WTC11 (cell line): ENCODE data around the gene SPACA9. TPM values are rescaled to one million over a fixed set of nuclear protein-coding genes. Genes with fewer than 3 reads are reported as not detected.

Experiments
- ATAC-seq: fragments of 200-7000 bp; cut with Tn5 transposase; 2 replicates; pipeline ENCODE4 v1.10.0; 2021; ENCODE audit warnings: mild to moderate bottlenecking, moderate library complexity
- CTCF ChIA-PET: fragments of 300-600 bp; sonication (Branson Sonifier 250); formaldehyde crosslinking; loops from one replicate; lab custom pipeline; 2021; ENCODE audit warnings: antibody characterized with exemption; lab: Charles Lee
- POLR2A ChIA-PET: fragments of 350-600 bp; sonication (Branson Sonifier 250); formaldehyde crosslinking; loops from one replicate; lab custom pipeline; 2021; ENCODE audit warnings: antibody characterized with exemption; lab: Charles Lee
- DNase-seq: peaks from one replicate; pipeline ENCODE4 v3.0.0; 2021; ENCODE audit warnings: low spot score
- H3K27ac Mint-ChIP-seq: 2 replicates; pipeline ENCODE4 v1.8.0; 2021; ENCODE audit warnings: mixed read lengths
- H3K27me3 Mint-ChIP-seq: 2 replicates; pipeline ENCODE4 v1.8.0; 2021; ENCODE audit warnings: low read depth, mild to moderate bottlenecking, moderate library complexity, mixed read lengths
- H3K36me3 Mint-ChIP-seq: 2 replicates; pipeline ENCODE4 v1.8.0; 2021; ENCODE audit warnings: mixed read lengths
- H3K4me1 Mint-ChIP-seq: 2 replicates; pipeline ENCODE4 v1.8.0; 2022; ENCODE audit warnings: mixed read lengths
- H3K4me3 Mint-ChIP-seq: 2 replicates; pipeline ENCODE4 v1.8.0; 2021; ENCODE audit warnings: mild to moderate bottlenecking, moderate library complexity, mixed read lengths
- H3K9me3 Mint-ChIP-seq: 2 replicates; pipeline ENCODE4 v1.8.0; 2021; ENCODE audit warnings: mixed read lengths
- ATF2 ChIP-seq: sonication (generic); formaldehyde crosslinking; IDR thresholded peaks from 2 replicates; pipeline ENCODE4 v1.8.1; 2022; ENCODE audit warnings: low read depth, missing genetic modification reagents, borderline replicate concordance
- ELF4 ChIP-seq: sonication (generic); formaldehyde crosslinking; IDR thresholded peaks from 2 replicates; pipeline ENCODE4 v1.8.1; 2022; ENCODE audit warnings: low read depth, mild to moderate bottlenecking, moderate library complexity, missing genetic modification reagents
- ESRRA ChIP-seq: sonication (generic); formaldehyde crosslinking; IDR thresholded peaks from 2 replicates; pipeline ENCODE4 v1.8.1; 2022; ENCODE audit warnings: mild to moderate bottlenecking, missing genetic modification reagents, borderline replicate concordance
- FOXK1 ChIP-seq: sonication (generic); formaldehyde crosslinking; IDR thresholded peaks from 2 replicates; pipeline ENCODE4 v1.8.0; 2022; ENCODE audit warnings: mild to moderate bottlenecking, moderate library complexity, missing genetic modification reagents
- GABPB1 ChIP-seq: sonication (generic); formaldehyde crosslinking; IDR thresholded peaks from 2 replicates; pipeline ENCODE4 v1.8.1; 2023; ENCODE audit warnings: mild to moderate bottlenecking, missing genetic modification reagents
- GTF2I ChIP-seq: fragments of 250-450 bp; sonication (Bioruptor Pico); conservative IDR thresholded peaks from 2 replicates; pipeline ENCODE4 v1.4.0; 2021; ENCODE audit warnings: mild to moderate bottlenecking
- HMGA2 ChIP-seq: fragments of 250-450 bp; sonication (Bioruptor Pico); IDR thresholded peaks from 2 replicates; pipeline ENCODE4 v1.4.0; 2021; ENCODE audit warnings: mild to moderate bottlenecking, moderate library complexity
- JUN ChIP-seq: sonication (generic); formaldehyde crosslinking; IDR thresholded peaks from 2 replicates; pipeline ENCODE4 v1.8.0; 2023; ENCODE audit warnings: mild to moderate bottlenecking, missing genetic modification reagents
- OVOL2 ChIP-seq: fragments of 250-450 bp; sonication (Bioruptor Pico); IDR thresholded peaks from 2 replicates; pipeline ENCODE4 v1.9.0; 2021; ENCODE audit warnings: mild to moderate bottlenecking, borderline replicate concordance
- PRRX2 ChIP-seq: fragments of 250-450 bp; sonication (Bioruptor Pico); IDR thresholded peaks from 2 replicates; pipeline ENCODE4 v1.8.0; 2021; ENCODE audit warnings: mild to moderate bottlenecking
- SMAD3 ChIP-seq: sonication (generic); formaldehyde crosslinking; IDR thresholded peaks from 2 replicates; pipeline ENCODE4 v1.8.0; 2022; ENCODE audit warnings: missing genetic modification reagents, mild to moderate bottlenecking, borderline replicate concordance
- TEAD4 ChIP-seq: sonication (generic); formaldehyde crosslinking; IDR thresholded peaks from 2 replicates; pipeline ENCODE4 v1.8.0; 2022; ENCODE audit warnings: mild to moderate bottlenecking, missing genetic modification reagents
- ZMAT4 ChIP-seq: fragments of 250-450 bp; sonication (Bioruptor Pico); IDR thresholded peaks from 2 replicates; pipeline ENCODE4 v1.9.0; 2021; ENCODE audit warnings: mild to moderate bottlenecking
- ZNF219 ChIP-seq: sonication (generic); formaldehyde crosslinking; IDR thresholded peaks from 2 replicates; pipeline ENCODE4 v1.8.0; 2023; ENCODE audit warnings: missing genetic modification reagents, mild to moderate bottlenecking, borderline replicate concordance
- ZNF232 ChIP-seq: sonication (generic); formaldehyde crosslinking; IDR thresholded peaks from 2 replicates; pipeline ENCODE4 v1.8.0; 2022; ENCODE audit warnings: mild to moderate bottlenecking, missing genetic modification reagents
- ZNF317 ChIP-seq: sonication (generic); formaldehyde crosslinking; IDR thresholded peaks from 2 replicates; pipeline ENCODE4 v1.8.1; 2023; ENCODE audit warnings: low read depth, mild to moderate bottlenecking, moderate library complexity, missing genetic modification reagents, borderline replicate concordance
- ZNF396 ChIP-seq: fragments of 250-450 bp; sonication (Bioruptor Pico); IDR thresholded peaks from 2 replicates; pipeline ENCODE4 v1.8.0; 2021; ENCODE audit warnings: mild to moderate bottlenecking, moderate library complexity, borderline replicate concordance
- ZNF423 ChIP-seq: fragments of 250-450 bp; sonication (Bioruptor Pico); IDR thresholded peaks from 2 replicates; pipeline ENCODE4 v2.1.2; 2022; ENCODE audit warnings: mild to moderate bottlenecking, moderate library complexity
- total RNA-seq: library from RNA; stranded (reverse); gene quantifications from 3 replicates; pipeline ENCODE4 v1.2.3, GENCODE V29; 2021
- TF ChIP-seq, protein P1 (sequence below): sonication (generic); formaldehyde crosslinking; IDR thresholded peaks from 2 replicates; pipeline ENCODE4 v1.8.1; 2023; ENCODE audit warnings: mild to moderate bottlenecking, moderate library complexity, missing genetic modification reagents
- TF ChIP-seq, protein P2 (sequence below): sonication (generic); formaldehyde crosslinking; IDR thresholded peaks from 2 replicates; pipeline ENCODE4 v1.8.1; 2023; ENCODE audit warnings: mild to moderate bottlenecking, missing genetic modification reagents, moderate library complexity
- TF ChIP-seq, protein P3 (sequence below): sonication (generic); formaldehyde crosslinking; IDR thresholded peaks from 2 replicates; pipeline ENCODE4 v1.8.1; 2022; ENCODE audit warnings: mild to moderate bottlenecking, moderate library complexity, missing genetic modification reagents
- TF ChIP-seq, protein P4 (sequence below): sonication (generic); formaldehyde crosslinking; IDR thresholded peaks from 2 replicates; pipeline ENCODE4 v1.8.0; 2023; ENCODE audit warnings: missing genetic modification reagents

Gene SPACA9
- total RNA-seq, 1 experiment from 2014 or later, result 0.48 TPM

DNA sequence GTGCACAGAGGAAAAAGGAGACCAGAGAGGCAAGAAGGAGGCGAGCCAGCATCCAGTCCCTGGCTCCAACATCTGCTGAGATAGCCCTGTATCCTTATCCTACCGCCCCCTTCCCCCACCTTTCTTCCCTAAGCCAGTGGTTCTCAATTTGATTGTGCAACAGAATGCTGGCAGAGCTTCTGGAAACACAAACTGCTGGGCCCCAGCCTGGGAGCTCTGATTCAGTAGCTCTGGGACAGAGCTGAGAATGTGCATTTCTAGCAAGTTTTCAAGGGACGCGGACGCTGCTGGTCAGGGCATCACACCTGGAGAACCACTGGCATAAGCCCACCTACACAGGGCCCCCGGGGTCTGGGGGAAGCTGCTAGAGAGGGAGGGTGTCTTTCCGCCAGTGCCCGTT is 21.7 kb upstream of the SPACA9 start (continued):
- TF ChIP-seq ZNF423 (CRISPR knock-in tag), result no peak
- TF ChIP-seq GABPB1 (CRISPR knock-in tag), result no peak
- TF ChIP-seq, protein P1, sequence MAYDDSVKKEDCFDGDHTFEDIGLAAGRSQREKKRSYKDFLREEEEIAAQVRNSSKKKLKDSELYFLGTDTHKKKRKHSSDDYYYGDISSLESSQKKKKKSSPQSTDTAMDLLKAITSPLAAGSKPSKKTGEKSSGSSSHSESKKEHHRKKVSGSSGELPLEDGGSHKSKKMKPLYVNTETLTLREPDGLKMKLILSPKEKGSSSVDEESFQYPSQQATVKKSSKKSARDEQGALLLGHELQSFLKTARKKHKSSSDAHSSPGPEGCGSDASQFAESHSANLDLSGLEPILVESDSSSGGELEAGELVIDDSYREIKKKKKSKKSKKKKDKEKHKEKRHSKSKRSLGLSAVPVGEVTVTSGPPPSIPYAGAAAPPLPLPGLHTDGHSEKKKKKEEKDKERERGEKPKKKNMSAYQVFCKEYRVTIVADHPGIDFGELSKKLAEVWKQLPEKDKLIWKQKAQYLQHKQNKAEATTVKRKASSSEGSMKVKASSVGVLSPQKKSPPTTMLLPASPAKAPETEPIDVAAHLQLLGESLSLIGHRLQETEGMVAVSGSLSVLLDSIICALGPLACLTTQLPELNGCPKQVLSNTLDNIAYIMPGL (CRISPR knock-in tag), result no peak
- TF ChIP-seq, protein P2, sequence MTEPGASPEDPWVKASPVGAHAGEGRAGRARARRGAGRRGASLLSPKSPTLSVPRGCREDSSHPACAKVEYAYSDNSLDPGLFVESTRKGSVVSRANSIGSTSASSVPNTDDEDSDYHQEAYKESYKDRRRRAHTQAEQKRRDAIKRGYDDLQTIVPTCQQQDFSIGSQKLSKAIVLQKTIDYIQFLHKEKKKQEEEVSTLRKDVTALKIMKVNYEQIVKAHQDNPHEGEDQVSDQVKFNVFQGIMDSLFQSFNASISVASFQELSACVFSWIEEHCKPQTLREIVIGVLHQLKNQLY, result no peak
- TF ChIP-seq, protein P3, sequence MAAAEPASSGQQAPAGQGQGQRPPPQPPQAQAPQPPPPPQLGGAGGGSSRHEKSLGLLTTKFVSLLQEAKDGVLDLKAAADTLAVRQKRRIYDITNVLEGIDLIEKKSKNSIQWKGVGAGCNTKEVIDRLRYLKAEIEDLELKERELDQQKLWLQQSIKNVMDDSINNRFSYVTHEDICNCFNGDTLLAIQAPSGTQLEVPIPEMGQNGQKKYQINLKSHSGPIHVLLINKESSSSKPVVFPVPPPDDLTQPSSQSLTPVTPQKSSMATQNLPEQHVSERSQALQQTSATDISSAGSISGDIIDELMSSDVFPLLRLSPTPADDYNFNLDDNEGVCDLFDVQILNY, result no peak
- no peak for TF ChIP-seq ZNF317 (CRISPR knock-in tag)
- TF ChIP-seq ELF4 (CRISPR knock-in tag), result no peak
- no peak for TF ChIP-seq ATF2
- TF ChIP-seq, protein P4, sequence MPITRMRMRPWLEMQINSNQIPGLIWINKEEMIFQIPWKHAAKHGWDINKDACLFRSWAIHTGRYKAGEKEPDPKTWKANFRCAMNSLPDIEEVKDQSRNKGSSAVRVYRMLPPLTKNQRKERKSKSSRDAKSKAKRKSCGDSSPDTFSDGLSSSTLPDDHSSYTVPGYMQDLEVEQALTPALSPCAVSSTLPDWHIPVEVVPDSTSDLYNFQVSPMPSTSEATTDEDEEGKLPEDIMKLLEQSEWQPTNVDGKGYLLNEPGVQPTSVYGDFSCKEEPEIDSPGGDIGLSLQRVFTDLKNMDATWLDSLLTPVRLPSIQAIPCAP (CRISPR knock-in tag), result no peak
- TF ChIP-seq FOXK1 (CRISPR knock-in tag), result no peak
- no peak for TF ChIP-seq GTF2I (CRISPR knock-in tag)
- TF ChIP-seq PRRX2, result no peak
- no peak for TF ChIP-seq OVOL2 (CRISPR knock-in tag)
- TF ChIP-seq JUN (CRISPR knock-in tag), result no peak

- peak; percentile 94 for TF ChIP-seq ZNF423 (CRISPR knock-in tag)
- TF ChIP-seq ZNF232 (CRISPR knock-in tag), result no peak
- no peaks in the 10 kb centered on the region for H3K9me3 Mint-ChIP-seq
- H3K4me1 Mint-ChIP-seq, result peaks cover 14% of the 10 kb centered on the region
- peak; percentile 30 for DNase-seq
- no peaks in the 10 kb centered on the region for H3K36me3 Mint-ChIP-seq
- H3K27ac Mint-ChIP-seq, result no peak overlapping the region
- CTCF ChIA-PET, result interaction anchor here (0.6 to 3.3 kb wide), 6 partner anchors 9 to 400 kb away, joined by 3 to 14 read pairs (median 3); no protein-coding TSS in a partner anchor
- no peaks in the 10 kb centered on the region; the same call in 1 of the 2 replicates for H3K27me3 Mint-ChIP-seq
- ATAC-seq, result no peak
- POLR2A ChIA-PET, result no interaction called here
- H3K4me3 Mint-ChIP-seq, result no peak overlapping the region
Measured at GRCh38 chr9:132857616-132858342, 20.9 kb upstream of the SPACA9 start.

DNA sequence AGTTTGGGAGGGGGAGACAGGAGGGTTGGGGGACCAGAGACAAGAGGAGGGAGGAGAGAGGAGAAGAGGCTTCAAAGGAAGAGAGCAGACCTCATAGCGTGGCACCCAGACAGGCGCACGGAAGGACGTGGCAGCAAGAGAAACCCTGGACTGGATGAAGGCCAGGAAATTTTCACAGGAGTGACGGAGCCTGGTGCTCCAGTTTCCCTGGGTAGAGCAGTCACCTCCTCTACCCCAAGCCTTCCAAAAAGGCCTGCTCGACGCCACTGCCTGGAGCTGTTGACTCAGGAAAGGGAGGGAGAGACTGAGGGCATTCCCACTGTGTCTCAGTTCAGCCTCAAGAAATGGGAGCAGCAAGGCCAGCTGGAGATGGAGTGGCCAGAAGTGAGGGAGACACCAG is 19.9 kb upstream of the SPACA9 start:
- H3K27ac Mint-ChIP-seq, result no peak overlapping the region
- POLR2A ChIA-PET, result no interaction called here
- TF ChIP-seq ESRRA (no peak), ZNF396 (CRISPR knock-in tag) (no peak), JUN (CRISPR knock-in tag) (no peak), TEAD4 (no peak), HMGA2 (no peak), ZNF423 (CRISPR knock-in tag) (no peak), ATF2 (no peak), ELF4 (CRISPR knock-in tag) (no peak), ZMAT4 (CRISPR knock-in tag) (no peak), SMAD3 (no peak), ZNF219 (CRISPR knock-in tag) (no peak), FOXK1 (CRISPR knock-in tag) (no peak)
- TF ChIP-seq, protein P4 (CRISPR knock-in tag), result no peak
- TF ChIP-seq, protein P2, result no peak

More for the DNA sequence above, 19.9 kb upstream of the SPACA9 start:
- Mint-ChIP-seq H3K36me3 (no peaks in the 10 kb centered on the region), H3K4me3 (no peak overlapping the region), H3K9me3 (no peaks in the 10 kb centered on the region), H3K27me3 (no peaks in the 10 kb centered on the region; the same call in 1 of the 2 replicates), H3K4me1 (peaks cover 14% of the 10 kb centered on the region)
- CTCF ChIA-PET, result interaction anchor here (3.3 kb wide), 1 partner anchor 10 kb away, joined by 14 read pairs; no protein-coding TSS in a partner anchor
- no peak for ATAC-seq
- DNase-seq, result no peak
